HG03060 (cell line): ENCODE measurements around the gene MAST4.

ENCODE experiments used
- ATAC-seq: cut with Tn5 transposase; IDR thresholded peaks from one replicate; pipeline ENCODE4 v1.9.1; 2021; ENCODE audit warnings: low read depth, moderate number of reproducible peaks; ENCODE audit not compliant: unreplicated experiment

MAST4 gene

GRCh38 chr5:67189931-67190330 lies 593.7 kb downstream of the MAST4 start:
- ATAC-seq = no peak

- no peak for ATAC-seq
Observed at GRCh38 chr5:67190410-67190809, 594.2 kb downstream of the MAST4 start.

- no peak for ATAC-seq
Observed at GRCh38 chr5:67190861-67191260, 594.7 kb downstream of the MAST4 start.

- ATAC-seq = no peak
Observed at GRCh38 chr5:67192719-67193438, 596.7 kb downstream of the MAST4 start.

- ATAC-seq = no peak
Observed at GRCh38 chr5:67193439-67193807, 597.2 kb downstream of the MAST4 start.

GRCh38 chr5:67194166-67194565 lies 598.0 kb downstream of the MAST4 start:
- ATAC-seq = no peak

- ATAC-seq = no peak
Observed at GRCh38 chr5:67195406-67196275, 599.4 kb downstream of the MAST4 start.

- no peak for ATAC-seq
Observed at GRCh38 chr5:67196537-67197059, 600.4 kb downstream of the MAST4 start, which contains the start of gene CD180. Gene CD180 (minus strand): TSS chr5:67196799. CDS start chr5:67196641, 158 bp downstream.

- ATAC-seq = no peak
Observed at GRCh38 chr5:67197536-67197935, 601.3 kb downstream of the MAST4 start.

GRCh38 chr5:67198917-67199316 lies 602.7 kb downstream of the MAST4 start:
- ATAC-seq = no peak

GRCh38 chr5:67199859-67200258 lies 603.7 kb downstream of the MAST4 start:
- ATAC-seq = no peak

- no peak for ATAC-seq
Observed at GRCh38 chr5:67200809-67201562, 604.8 kb downstream of the MAST4 start.

- ATAC-seq = no peak
Observed at GRCh38 chr5:67201897-67202549, 605.8 kb downstream of the MAST4 start.

GRCh38 chr5:67202828-67203227 lies 606.6 kb downstream of the MAST4 start:
- ATAC-seq = no peak

GRCh38 chr5:67203701-67204074 lies 607.5 kb downstream of the MAST4 start:
- ATAC-seq = no peak

- no peak for ATAC-seq
Observed at GRCh38 chr5:67204821-67205220, 608.6 kb downstream of the MAST4 start.

GRCh38 chr5:67205981-67206380 lies 609.8 kb downstream of the MAST4 start:
- no peak for ATAC-seq

- ATAC-seq = peak; percentile 22
Observed at GRCh38 chr5:67206461-67206860, 610.3 kb downstream of the MAST4 start.

- peak; percentile 74 for ATAC-seq
Observed at GRCh38 chr5:67206929-67207328, 610.7 kb downstream of the MAST4 start.

GRCh38 chr5:67208403-67208802 lies 612.2 kb downstream of the MAST4 start:
- ATAC-seq = no peak
